Stimulated activated memory B cell treated with anti-CD40 and anti-IgM and Interleukin-4, amounts not matched to agents 10 μg/mL and 1 μg/mL and 100 μg/mL, for 72 hours (primary cell): ENCODE measurements around the gene GSC.
A peak's percentile ranks its signal among the peaks of the same experiment; 100 is the strongest.

Experiments used
- ATAC-seq: fragments of 150-1000 bp; cut with Tn5 transposase; 2 replicates; pipeline ENCODE4 v1.10.0; 2021
- H3K27ac Mint-ChIP-seq: one replicate; pipeline ENCODE4 v1.8.0; 2022; ENCODE audit warnings: mild to moderate bottlenecking, mixed read lengths
- H3K27me3 Mint-ChIP-seq: one replicate; pipeline ENCODE4 v1.8.0; 2022; ENCODE audit warnings: mixed read lengths
- H3K36me3 Mint-ChIP-seq: one replicate; pipeline ENCODE4 v1.8.0; 2022; ENCODE audit warnings: mixed read lengths
- H3K4me1 Mint-ChIP-seq: one replicate; pipeline ENCODE4 v1.8.0; 2022; ENCODE audit warnings: mixed read lengths
- H3K4me3 Mint-ChIP-seq: one replicate; pipeline ENCODE4 v1.8.0; 2022; ENCODE audit warnings: mild to moderate bottlenecking, moderate library complexity, mixed read lengths
- H3K9me3 Mint-ChIP-seq: one replicate; pipeline ENCODE4 v1.8.0; 2022; ENCODE audit warnings: mixed read lengths

Gene GSC

GRCh38 chr14:94775091-94775870, 5.4 kb upstream of the GSC start:
- no peak overlapping the region for H3K4me3 Mint-ChIP-seq
- no peaks in the 10 kb centered on the region for H3K9me3 Mint-ChIP-seq
- H3K27me3 Mint-ChIP-seq = peaks cover 83% of the 10 kb centered on the region
- no peaks in the 10 kb centered on the region for H3K36me3 Mint-ChIP-seq
- no peaks in the 10 kb centered on the region for H3K4me1 Mint-ChIP-seq
- no peak overlapping the region for H3K27ac Mint-ChIP-seq
- no peak for ATAC-seq

GRCh38 chr14:94774344-94775090, 4.6 kb upstream of the GSC start:
- Mint-ChIP-seq H3K9me3 (no peaks in the 10 kb centered on the region), H3K4me3 (no peak overlapping the region), H3K27ac (no peak overlapping the region), H3K27me3 (peaks cover 82% of the 10 kb centered on the region), H3K36me3 (no peaks in the 10 kb centered on the region), H3K4me1 (no peaks in the 10 kb centered on the region)
- ATAC-seq = no peak

GRCh38 chr14:94773655-94774343, 3.9 kb upstream of the GSC start:
- H3K4me1 Mint-ChIP-seq = peaks cover 7% of the 10 kb centered on the region
- H3K27ac Mint-ChIP-seq = no peak overlapping the region
- H3K9me3 Mint-ChIP-seq = no peaks in the 10 kb centered on the region
- H3K27me3 Mint-ChIP-seq = peaks cover 82% of the 10 kb centered on the region
- H3K36me3 Mint-ChIP-seq = no peaks in the 10 kb centered on the region
- no peak for ATAC-seq
- H3K4me3 Mint-ChIP-seq = no peak overlapping the region

GRCh38 chr14:94773061-94773648, 3.2 kb upstream of the GSC start:
- peaks cover 88% of the 10 kb centered on the region for H3K27me3 Mint-ChIP-seq
- no peak overlapping the region for H3K4me3 Mint-ChIP-seq
- H3K36me3 Mint-ChIP-seq = no peaks in the 10 kb centered on the region
- no peaks in the 10 kb centered on the region for H3K9me3 Mint-ChIP-seq
- no peak for ATAC-seq
- H3K4me1 Mint-ChIP-seq = peaks cover 7% of the 10 kb centered on the region
- H3K27ac Mint-ChIP-seq = no peak overlapping the region

GRCh38 chr14:94772548-94772947, 2.6 kb upstream of the GSC start:
- Mint-ChIP-seq H3K27ac (no peak overlapping the region), H3K4me3 (no peak overlapping the region), H3K9me3 (no peaks in the 10 kb centered on the region), H3K4me1 (peaks cover 7% of the 10 kb centered on the region), H3K27me3 (peaks cover 92% of the 10 kb centered on the region), H3K36me3 (no peaks in the 10 kb centered on the region)
- ATAC-seq = no peak

GRCh38 chr14:94771906-94772490, 2.1 kb upstream of the GSC start:
- ATAC-seq = no peak
- no peaks in the 10 kb centered on the region for H3K36me3 Mint-ChIP-seq
- H3K9me3 Mint-ChIP-seq = no peaks in the 10 kb centered on the region
- no peak overlapping the region for H3K4me3 Mint-ChIP-seq
- peaks cover 7% of the 10 kb centered on the region for H3K4me1 Mint-ChIP-seq
- H3K27me3 Mint-ChIP-seq = peaks cover 92% of the 10 kb centered on the region
- no peak overlapping the region for H3K27ac Mint-ChIP-seq

- H3K4me3 Mint-ChIP-seq = no peak overlapping the region
- H3K36me3 Mint-ChIP-seq = no peaks in the 10 kb centered on the region
- peaks cover 94% of the 10 kb centered on the region for H3K27me3 Mint-ChIP-seq
- no peak overlapping the region for H3K27ac Mint-ChIP-seq
- no peaks in the 10 kb centered on the region for H3K9me3 Mint-ChIP-seq
- H3K4me1 Mint-ChIP-seq = peaks cover 7% of the 10 kb centered on the region
- ATAC-seq = no peak
Measured at GRCh38 chr14:94771158-94771905, 1.4 kb upstream of the GSC start.

GRCh38 chr14:94770815-94771157, 873 bp upstream of the GSC start:
- H3K4me3 Mint-ChIP-seq = peak overlapping the region; percentile 29
- peaks cover 7% of the 10 kb centered on the region for H3K4me1 Mint-ChIP-seq
- ATAC-seq = no peak
- no peak overlapping the region for H3K27ac Mint-ChIP-seq
- H3K36me3 Mint-ChIP-seq = no peaks in the 10 kb centered on the region
- H3K9me3 Mint-ChIP-seq = no peaks in the 10 kb centered on the region
- H3K27me3 Mint-ChIP-seq = peaks cover 95% of the 10 kb centered on the region

GRCh38 chr14:94770251-94770749, 387 bp upstream of the GSC start:
- no peak for ATAC-seq
- H3K27me3 Mint-ChIP-seq = peaks cover 95% of the 10 kb centered on the region
- no peak overlapping the region for H3K27ac Mint-ChIP-seq
- H3K4me1 Mint-ChIP-seq = peaks cover 7% of the 10 kb centered on the region
- no peaks in the 10 kb centered on the region for H3K36me3 Mint-ChIP-seq
- H3K9me3 Mint-ChIP-seq = no peaks in the 10 kb centered on the region
- H3K4me3 Mint-ChIP-seq = peak overlapping the region; percentile 29

GRCh38 chr14:94768521-94769390, 1.2 kb downstream of the GSC start:
- Mint-ChIP-seq H3K27ac (no peak overlapping the region), H3K4me3 (peak overlapping the region; percentile 62), H3K4me1 (peaks cover 7% of the 10 kb centered on the region), H3K9me3 (no peaks in the 10 kb centered on the region), H3K36me3 (no peaks in the 10 kb centered on the region), H3K27me3 (peaks cover 95% of the 10 kb centered on the region)
- ATAC-seq = no peak

- Mint-ChIP-seq H3K9me3 (no peaks in the 10 kb centered on the region), H3K4me3 (no peak overlapping the region), H3K27me3 (peaks cover 95% of the 10 kb centered on the region), H3K27ac (no peak overlapping the region), H3K36me3 (no peaks in the 10 kb centered on the region), H3K4me1 (peaks cover 7% of the 10 kb centered on the region)
- ATAC-seq = no peak
Measured at GRCh38 chr14:94768141-94768520, 1.8 kb downstream of the GSC start.

- peaks cover 88% of the 10 kb centered on the region for H3K27me3 Mint-ChIP-seq
- peaks cover 7% of the 10 kb centered on the region for H3K4me1 Mint-ChIP-seq
- no peak overlapping the region for H3K4me3 Mint-ChIP-seq
- H3K36me3 Mint-ChIP-seq = no peaks in the 10 kb centered on the region
- ATAC-seq = no peak
- H3K9me3 Mint-ChIP-seq = no peaks in the 10 kb centered on the region
- no peak overlapping the region for H3K27ac Mint-ChIP-seq
Measured at GRCh38 chr14:94767321-94767878, 2.5 kb downstream of the GSC start.

GRCh38 chr14:94764573-94764972, 5.3 kb downstream of the GSC start:
- peaks cover 65% of the 10 kb centered on the region for H3K27me3 Mint-ChIP-seq
- no peak overlapping the region for H3K4me3 Mint-ChIP-seq
- no peaks in the 10 kb centered on the region for H3K9me3 Mint-ChIP-seq

More at GRCh38 chr14:94764573-94764972, 5.3 kb downstream of the GSC start:
- Mint-ChIP-seq H3K27ac (no peak overlapping the region), H3K4me1 (peaks cover 7% of the 10 kb centered on the region), H3K36me3 (no peaks in the 10 kb centered on the region)
- ATAC-seq = no peak
